ENCODE measurements around the gene GAB2. TPM values are rescaled to one million over a fixed set of nuclear protein-coding genes. Genes with fewer than 3 reads are reported as not detected.

The GAB2 gene
- total RNA-seq, 4 donors from 2014 or later = 22.5 to 32.8 (median 30.1) TPM

- DNase-seq (ENCODE audit: low spot score in 2 of 2) = no peak
- H3K4me3 ChIP-seq (ENCODE audit: low read depth, poor library complexity, severe bottlenecking) = no peak overlapping the region
- 79 to 81% methylated on average over 5 of the region's 5 CpGs for WGBS, 2 donors
- intact Hi-C loops (cut with DNase I; ENCODE audit: low total_unique reads) = no loop called here
- no peak for TF ChIP-seq POLR2A (IDR thresholded peaks at IDR 0.05)
- TF ChIP-seq, protein P1, sequence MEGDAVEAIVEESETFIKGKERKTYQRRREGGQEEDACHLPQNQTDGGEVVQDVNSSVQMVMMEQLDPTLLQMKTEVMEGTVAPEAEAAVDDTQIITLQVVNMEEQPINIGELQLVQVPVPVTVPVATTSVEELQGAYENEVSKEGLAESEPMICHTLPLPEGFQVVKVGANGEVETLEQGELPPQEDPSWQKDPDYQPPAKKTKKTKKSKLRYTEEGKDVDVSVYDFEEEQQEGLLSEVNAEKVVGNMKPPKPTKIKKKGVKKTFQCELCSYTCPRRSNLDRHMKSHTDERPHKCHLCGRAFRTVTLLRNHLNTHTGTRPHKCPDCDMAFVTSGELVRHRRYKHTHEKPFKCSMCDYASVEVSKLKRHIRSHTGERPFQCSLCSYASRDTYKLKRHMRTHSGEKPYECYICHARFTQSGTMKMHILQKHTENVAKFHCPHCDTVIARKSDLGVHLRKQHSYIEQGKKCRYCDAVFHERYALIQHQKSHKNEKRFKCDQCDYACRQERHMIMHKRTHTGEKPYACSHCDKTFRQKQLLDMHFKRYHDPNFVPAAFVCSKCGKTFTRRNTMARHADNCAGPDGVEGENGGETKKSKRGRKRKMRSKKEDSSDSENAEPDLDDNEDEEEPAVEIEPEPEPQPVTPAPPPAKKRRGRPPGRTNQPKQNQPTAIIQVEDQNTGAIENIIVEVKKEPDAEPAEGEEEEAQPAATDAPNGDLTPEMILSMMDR (IDR thresholded peaks at IDR 0.05) = no peak
Measured at GRCh38 chr11:78262238-78262637, 155.4 kb downstream of the GAB2 start.

DNA sequence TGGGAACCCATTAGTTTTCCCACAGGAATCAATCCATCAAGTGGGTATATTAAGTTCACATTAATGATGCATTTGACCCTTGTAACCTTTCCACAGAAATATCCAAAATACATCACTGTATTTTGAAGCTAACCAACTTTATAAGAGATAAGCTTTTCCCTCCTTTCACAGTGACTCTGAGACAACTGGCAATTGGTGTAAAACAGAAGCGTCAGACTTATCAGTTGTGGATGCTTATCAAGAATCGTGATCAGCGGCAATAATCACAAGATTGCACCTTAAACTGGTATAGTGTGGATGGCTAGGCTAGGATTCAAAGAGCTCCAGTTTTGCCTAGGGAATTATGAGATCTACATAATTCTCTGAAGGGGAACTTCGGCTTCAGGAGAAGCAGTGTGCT lies 155.8 kb downstream of the GAB2 start:
- no peak for TF ChIP-seq POLR2A (IDR thresholded peaks at IDR 0.05)
- TF ChIP-seq, protein P1 (IDR thresholded peaks at IDR 0.05) = no peak

DNA sequence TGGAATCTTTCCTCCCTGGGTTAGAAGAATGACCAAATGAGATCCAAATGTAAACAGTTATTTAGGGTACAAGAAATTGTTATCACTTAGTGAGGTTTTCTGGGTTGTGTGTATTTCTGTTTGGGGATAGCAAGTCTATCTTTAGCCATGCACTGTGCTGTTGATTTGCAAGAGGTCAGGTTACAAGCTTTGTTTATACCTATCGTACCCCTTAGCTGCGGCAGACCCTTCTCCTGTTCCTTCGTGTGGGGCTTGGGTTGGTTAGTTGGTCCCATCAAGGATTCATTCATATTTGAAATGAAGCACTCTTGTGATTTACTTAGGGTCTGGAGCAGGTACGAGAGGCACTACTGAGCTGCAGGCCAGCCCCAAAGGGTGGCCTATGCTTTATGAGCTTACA lies 156.3 kb downstream of the GAB2 start:
- no peak overlapping the region for H3K4me3 ChIP-seq (ENCODE audit: low read depth, poor library complexity, severe bottlenecking)
- 66 to 72% methylated on average over 4 of the region's 4 CpGs for WGBS, 2 donors

More for the DNA sequence above, 155.8 kb downstream of the GAB2 start:
- H3K4me3 ChIP-seq (ENCODE audit: low read depth, poor library complexity, severe bottlenecking) = no peak overlapping the region
- 86 to 89% methylated on average over 4 of the region's 4 CpGs for whole genome bisulfite sequencing, 2 donors
- DNase-seq (ENCODE audit: low spot score in 2 of 2) = no peak
- intact Hi-C loops (cut with DNase I; ENCODE audit: low total_unique reads) = no loop called here

GRCh38 chr11:78259777-78260487 lies 157.7 kb downstream of the GAB2 start:
- intact Hi-C loops (cut with DNase I; ENCODE audit: low total_unique reads) = no loop called here
- DNase-seq (ENCODE audit: low spot score in 2 of 2) = no peak
- no peak overlapping the region for H3K4me3 ChIP-seq (ENCODE audit: low read depth, poor library complexity, severe bottlenecking)
- 81 to 88% methylated on average over 8 of the region's 8 CpGs for WGBS, 2 donors
- TF ChIP-seq, protein P1 (IDR thresholded peaks at IDR 0.05) = no peak
- no peak for TF ChIP-seq POLR2A (IDR thresholded peaks at IDR 0.05)

More for the DNA sequence above, 156.3 kb downstream of the GAB2 start:
- intact Hi-C loops (cut with DNase I; ENCODE audit: low total_unique reads) = no loop called here
- no peak for DNase-seq (ENCODE audit: low spot score in 2 of 2)
- TF ChIP-seq, protein P1 (IDR thresholded peaks at IDR 0.05) = no peak
- TF ChIP-seq POLR2A (IDR thresholded peaks at IDR 0.05) = no peak

DNA sequence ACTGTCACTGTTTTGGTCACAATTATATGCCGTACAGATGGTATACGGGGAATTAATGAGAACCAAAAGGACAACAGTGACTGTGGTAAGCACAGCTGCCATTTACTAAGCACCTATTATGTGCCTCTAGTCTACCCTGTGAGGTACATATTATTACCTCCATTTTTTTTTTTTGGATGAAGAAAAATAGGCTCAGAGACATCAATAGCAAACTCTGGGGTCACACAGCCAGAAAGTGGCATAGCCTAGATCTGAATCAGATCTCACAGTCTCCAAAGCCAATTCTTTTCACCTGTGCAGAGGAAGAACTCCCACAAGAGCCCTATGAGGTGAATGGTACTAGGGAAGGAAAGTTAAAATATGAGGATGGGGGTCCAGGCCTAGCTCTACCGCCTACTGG lies 160.0 kb downstream of the GAB2 start:
- no peak for TF ChIP-seq POLR2A (IDR thresholded peaks at IDR 0.05)
- TF ChIP-seq, protein P1 (IDR thresholded peaks at IDR 0.05) = no peak
- H3K4me3 ChIP-seq (ENCODE audit: low read depth, poor library complexity, severe bottlenecking) = no peak overlapping the region
- WGBS, 2 donors = 93 to 94% methylated on average over 3 of the region's 3 CpGs
- intact Hi-C loops (cut with DNase I; ENCODE audit: low total_unique reads) = no loop called here
- no peak for DNase-seq (ENCODE audit: low spot score in 2 of 2)

DNA sequence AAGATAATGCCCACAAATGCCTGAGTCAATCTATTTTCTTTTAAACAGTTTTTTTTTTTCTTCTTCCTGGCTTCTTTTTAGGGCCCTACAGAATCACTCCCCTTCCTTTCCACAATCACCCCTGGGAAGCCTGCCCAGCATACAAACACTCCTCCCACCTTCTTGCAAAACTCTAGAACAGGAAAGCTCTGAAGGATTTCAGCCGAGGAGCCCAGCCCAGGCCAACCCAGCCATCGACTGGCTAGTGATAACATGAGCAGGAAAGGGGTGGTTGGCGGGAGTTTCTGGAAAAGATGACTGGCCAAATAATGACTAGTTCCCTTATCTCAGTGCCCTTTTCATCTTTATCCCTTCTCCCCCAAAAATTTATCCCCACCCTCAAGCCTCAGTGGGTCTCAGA lies 160.7 kb downstream of the GAB2 start:
- no peak overlapping the region for H3K4me3 ChIP-seq (ENCODE audit: low read depth, poor library complexity, severe bottlenecking)
- no peak for TF ChIP-seq POLR2A (IDR thresholded peaks at IDR 0.05)
- TF ChIP-seq, protein P1 (IDR thresholded peaks at IDR 0.05) = no peak
- intact Hi-C loops (cut with DNase I; ENCODE audit: low total_unique reads) = no loop called here
- DNase-seq (ENCODE audit: low spot score in 2 of 2) = peak; percentile 72 to 94
- 12 to 17% methylated on average over 3 of the region's 3 CpGs for WGBS, 2 donors

Data from lower leg skin (tissue), 4 donors.